CD4-positive, alpha-beta T cell (primary cell): Measurements from ENCODE around the gene ABCA5. TPM values are rescaled to one million over a fixed set of nuclear protein-coding genes. Genes with fewer than 3 reads are reported as not detected.

Source experiments
- ATAC-seq: fragments of 200-7000 bp; cut with Tn5 transposase; one replicate; pipeline ENCODE4 v1.10.0; 2022; ENCODE audit warnings: mild to moderate bottlenecking; ENCODE audit not compliant: poor library complexity
- CTCF ChIA-PET: fragments of 350-600 bp; sonication (Branson Sonifier 250); formaldehyde crosslinking; loops from one replicate; lab custom pipeline; 2021; ENCODE audit warnings: antibody characterized with exemption, inconsistent platforms; lab: Charles Lee
- POLR2A ChIA-PET: fragments of 350-600 bp; sonication (Branson Sonifier 250); formaldehyde crosslinking; loops from one replicate; lab custom pipeline; 2021; ENCODE audit warnings: antibody characterized with exemption, inconsistent platforms; lab: Charles Lee
- DNase-seq, 14 experiments: peaks; one replicate each; pipeline ENCODE4 v3.0.0-alpha.2; 2013 to 2020; ENCODE audit warnings: mixed read lengths in 2 of 14
- H3K27ac ChIP-seq, 2 donors: one replicate each; pipeline versions ENCODE4 v1.5.1 to v1.7.0; 2013; ENCODE audit warnings: low read length in 2 of 2, low read depth in 1 of 2, mild to moderate bottlenecking in 1 of 2
- H3K27me3 ChIP-seq, 2 experiments: 1 replicate in 1 of 2; 2 replicates in 1 of 2; pipeline versions ENCODE4 v1.6.1 to v1.7.0; 2013; ENCODE audit warnings: low read length in 2 of 2, control low read depth in 1 of 2, mild to moderate bottlenecking in 1 of 2, moderate library complexity in 1 of 2; ENCODE audit not compliant: insufficient read depth in 2 of 2, control insufficient read depth in 1 of 2
- H3K36me3 ChIP-seq: one replicate; pipeline ENCODE4 v1.6.1; 2013; ENCODE audit warnings: low read length, control low read depth; ENCODE audit not compliant: insufficient read depth
- H3K4me1 ChIP-seq: one replicate; pipeline ENCODE4 v1.6.1; 2013; ENCODE audit warnings: low read length, control low read depth; ENCODE audit not compliant: insufficient read depth
- H3K4me3 ChIP-seq: one replicate; pipeline ENCODE4 v1.5.1; 2013; ENCODE audit warnings: mild to moderate bottlenecking, low read length, moderate library complexity
- H3K9me3 ChIP-seq, 2 experiments: 1 replicate in 1 of 2; 2 replicates in 1 of 2; pipeline versions ENCODE4 v1.6.1 to v1.7.0; 2013; ENCODE audit warnings: low read length in 2 of 2, mild to moderate bottlenecking in 2 of 2, control low read depth in 1 of 2, moderate library complexity in 1 of 2; ENCODE audit not compliant: control insufficient read depth in 1 of 2, insufficient read depth in 1 of 2
- H3K27ac Mint-ChIP-seq: one replicate; pipeline ENCODE4 v1.8.0; 2020; ENCODE audit warnings: mixed read lengths
- H3K27me3 Mint-ChIP-seq: one replicate; pipeline ENCODE4 v1.8.0; 2021; ENCODE audit warnings: mixed read lengths
- H3K36me3 Mint-ChIP-seq: one replicate; pipeline ENCODE4 v1.8.0; 2021; ENCODE audit warnings: low read depth, mixed read lengths
- H3K4me1 Mint-ChIP-seq: one replicate; pipeline ENCODE4 v1.8.0; 2021; ENCODE audit warnings: low read depth, mixed read lengths
- H3K4me3 Mint-ChIP-seq: one replicate; pipeline ENCODE4 v1.8.0; 2020; ENCODE audit warnings: mild to moderate bottlenecking, mixed read lengths
- H3K9me3 Mint-ChIP-seq: one replicate; pipeline ENCODE4 v1.8.0; 2020; ENCODE audit warnings: mixed read lengths
- intact Hi-C, 2 experiments: fragments of 100-400 bp; cut with DNase I in 1 of 2; cut with micrococcal nuclease in 1 of 2; formaldehyde crosslinking; loops; one replicate each; pipeline versions ENCODE4 v1.15.1 to v1.9.0; 2023 to 2025; cut with DNase I, micrococcal nuclease
- total RNA-seq, 174 experiments: library from RNA in 2 of 174; stranded (reverse) in 2 of 174; gene quantifications; one replicate each; pipeline ENCODE4 v1.2.3 and lab custom pipeline; 2021 to 2026
- TF ChIP-seq, protein P1 (sequence below): fragments of 200-600 bp; IDR thresholded peaks from one replicate; pipeline ENCODE4 v1.8.0; 2022; ENCODE audit warnings: antibody characterized with exemption, mild to moderate bottlenecking

The ABCA5 gene
- total RNA-seq, 2 experiments from 2014 or later = 33.4 to 34.9 TPM

DNA sequence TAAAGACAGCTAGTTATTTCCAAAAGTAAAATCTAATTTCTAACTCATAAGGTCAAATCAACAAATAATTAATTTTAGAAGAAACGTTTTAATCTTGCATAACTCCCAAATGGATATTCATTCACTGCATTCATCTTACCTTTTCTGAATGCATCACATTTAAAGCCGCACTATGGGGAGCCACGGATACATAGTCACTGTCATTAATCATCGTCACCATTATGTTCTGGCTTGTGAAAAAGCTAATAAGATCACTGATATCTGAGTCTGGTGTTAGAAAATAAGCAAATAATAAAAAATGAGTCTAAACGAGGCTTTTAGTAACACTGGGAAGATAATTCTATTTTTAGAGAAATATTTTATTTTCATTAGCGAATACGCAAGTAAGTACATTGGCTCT, 55.9 kb downstream of the ABCA5 start:
- Mint-ChIP-seq H3K36me3 (peaks cover 30% of the 10 kb centered on the region), H3K4me1 (no peaks in the 10 kb centered on the region), H3K9me3 (no peaks in the 10 kb centered on the region), H3K4me3 (no peak overlapping the region), H3K27me3 (no peaks in the 10 kb centered on the region), H3K27ac (no peak overlapping the region)
- Histone ChIP-seq H3K36me3 (peaks cover 2% of the 10 kb centered on the region), H3K27me3 (no peaks in the 10 kb centered on the region), H3K9me3 (no peaks in the 10 kb centered on the region), H3K4me3 (no peak overlapping the region), H3K4me1 (no peaks in the 10 kb centered on the region), H3K27ac (no peak overlapping the region)
- DNase-seq = no peak
- TF ChIP-seq, protein P1, sequence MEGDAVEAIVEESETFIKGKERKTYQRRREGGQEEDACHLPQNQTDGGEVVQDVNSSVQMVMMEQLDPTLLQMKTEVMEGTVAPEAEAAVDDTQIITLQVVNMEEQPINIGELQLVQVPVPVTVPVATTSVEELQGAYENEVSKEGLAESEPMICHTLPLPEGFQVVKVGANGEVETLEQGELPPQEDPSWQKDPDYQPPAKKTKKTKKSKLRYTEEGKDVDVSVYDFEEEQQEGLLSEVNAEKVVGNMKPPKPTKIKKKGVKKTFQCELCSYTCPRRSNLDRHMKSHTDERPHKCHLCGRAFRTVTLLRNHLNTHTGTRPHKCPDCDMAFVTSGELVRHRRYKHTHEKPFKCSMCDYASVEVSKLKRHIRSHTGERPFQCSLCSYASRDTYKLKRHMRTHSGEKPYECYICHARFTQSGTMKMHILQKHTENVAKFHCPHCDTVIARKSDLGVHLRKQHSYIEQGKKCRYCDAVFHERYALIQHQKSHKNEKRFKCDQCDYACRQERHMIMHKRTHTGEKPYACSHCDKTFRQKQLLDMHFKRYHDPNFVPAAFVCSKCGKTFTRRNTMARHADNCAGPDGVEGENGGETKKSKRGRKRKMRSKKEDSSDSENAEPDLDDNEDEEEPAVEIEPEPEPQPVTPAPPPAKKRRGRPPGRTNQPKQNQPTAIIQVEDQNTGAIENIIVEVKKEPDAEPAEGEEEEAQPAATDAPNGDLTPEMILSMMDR = no peak
- intact Hi-C loops = no loop called here
- CTCF ChIA-PET = no interaction called here
- no peak for ATAC-seq
- POLR2A ChIA-PET = no interaction called here

DNA sequence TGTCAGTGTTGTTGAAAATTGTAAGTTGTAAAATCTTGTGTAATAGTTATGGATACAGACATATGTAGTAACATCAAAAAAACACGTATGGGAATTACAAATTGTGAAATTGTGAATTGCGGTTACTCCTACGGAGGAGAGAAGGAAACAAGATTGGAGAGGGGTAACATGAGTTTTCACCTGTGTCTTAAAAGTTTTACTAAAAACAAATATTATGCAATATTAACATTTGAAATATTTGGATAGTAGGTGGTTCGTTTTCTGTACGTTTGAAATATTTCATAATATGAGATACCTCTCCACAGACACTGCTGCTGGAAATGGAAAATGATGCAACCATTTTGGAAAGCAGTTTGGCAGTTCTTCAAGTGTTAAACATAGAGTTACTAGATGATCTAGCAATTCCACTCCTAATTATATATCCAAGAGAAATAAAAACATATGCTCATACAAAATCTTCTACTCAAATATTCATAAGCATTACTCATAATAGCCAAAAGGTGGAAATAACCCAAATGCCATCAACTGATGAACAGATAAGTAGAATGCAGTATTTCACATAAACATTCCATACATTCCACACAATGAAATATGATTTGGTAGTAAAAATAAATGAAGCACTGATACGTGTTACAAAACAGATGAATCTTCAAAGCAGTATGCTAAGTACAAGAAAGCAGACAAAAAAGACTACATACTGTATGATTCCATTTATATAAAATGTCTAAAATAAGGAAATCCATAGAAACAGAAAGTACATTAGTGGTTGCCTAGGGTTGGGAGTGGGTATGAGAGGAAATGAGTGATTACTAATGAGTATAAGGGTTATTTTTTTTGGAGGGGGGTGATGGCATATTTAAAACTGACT, 57.6 kb downstream of the ABCA5 start:
- Histone ChIP-seq H3K4me1 (no peaks in the 10 kb centered on the region), H3K27me3 (no peaks in the 10 kb centered on the region), H3K9me3 (no peaks in the 10 kb centered on the region), H3K4me3 (no peak overlapping the region), H3K27ac (no peak overlapping the region), H3K36me3 (no peaks in the 10 kb centered on the region)
- no peaks in the 10 kb centered on the region for H3K9me3 Mint-ChIP-seq
- H3K27ac Mint-ChIP-seq = no peak overlapping the region
- H3K4me1 Mint-ChIP-seq = no peaks in the 10 kb centered on the region
- CTCF ChIA-PET = no interaction called here
- peaks cover 31% of the 10 kb centered on the region for H3K36me3 Mint-ChIP-seq
- H3K27me3 Mint-ChIP-seq = no peaks in the 10 kb centered on the region
- DNase-seq (peak in 1 of 14 experiments; percentile 4), ATAC-seq (no peak)
- no peak overlapping the region for H3K4me3 Mint-ChIP-seq
- TF ChIP-seq, protein P1 = no peak
- POLR2A ChIA-PET = no interaction called here
- intact Hi-C loops = no loop called here

DNA sequence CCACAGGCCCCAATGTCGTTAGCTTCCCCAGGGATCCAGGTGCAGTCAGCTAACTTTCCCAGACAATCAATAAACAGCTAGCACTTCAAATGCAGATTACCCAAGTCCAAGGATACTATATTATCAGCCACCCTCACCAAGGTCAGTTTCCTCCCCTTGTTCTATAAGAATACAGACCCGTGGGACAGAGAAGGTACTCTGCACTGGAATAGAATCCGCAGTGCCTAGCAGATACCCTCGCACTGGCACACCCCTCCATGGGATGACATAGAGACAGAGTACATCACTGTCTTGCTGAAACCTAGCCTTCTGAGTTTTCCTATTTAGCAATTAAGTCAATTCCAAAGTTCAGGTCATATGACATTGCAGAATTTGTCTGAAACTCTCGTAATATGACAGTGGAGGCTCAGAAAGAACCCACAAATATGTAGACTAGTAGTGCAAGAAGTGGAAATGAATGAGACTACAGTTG, 58.4 kb downstream of the ABCA5 start:
- POLR2A ChIA-PET = no interaction called here

More for the DNA sequence above, 58.4 kb downstream of the ABCA5 start:
- CTCF ChIA-PET = no interaction called here
- no peaks in the 10 kb centered on the region for H3K9me3 Mint-ChIP-seq
- H3K4me3 ChIP-seq = no peak overlapping the region
- peaks cover 4% of the 10 kb centered on the region for H3K36me3 ChIP-seq
- peaks cover 31% of the 10 kb centered on the region for H3K36me3 Mint-ChIP-seq
- H3K9me3 ChIP-seq = no peaks in the 10 kb centered on the region
- ATAC-seq = no peak
- intact Hi-C loops = no loop called here
- TF ChIP-seq, protein P1 = no peak
- no peak overlapping the region for H3K27ac Mint-ChIP-seq
- no peaks in the 10 kb centered on the region for H3K4me1 Mint-ChIP-seq
- no peaks in the 10 kb centered on the region for H3K27me3 Mint-ChIP-seq
- DNase-seq = no peak
- H3K27me3 ChIP-seq = no peaks in the 10 kb centered on the region
- H3K27ac ChIP-seq = no peak overlapping the region
- no peak overlapping the region for H3K4me3 Mint-ChIP-seq
- no peaks in the 10 kb centered on the region for H3K4me1 ChIP-seq
